Measurements from ENCODE around the gene PCDH10. TPM values are rescaled to one million over a fixed set of nuclear protein-coding genes. Genes with fewer than 3 reads are reported as not detected.

Gene PCDH10
- total RNA-seq, 1 experiment from 2014 or later, result not detected

DNA sequence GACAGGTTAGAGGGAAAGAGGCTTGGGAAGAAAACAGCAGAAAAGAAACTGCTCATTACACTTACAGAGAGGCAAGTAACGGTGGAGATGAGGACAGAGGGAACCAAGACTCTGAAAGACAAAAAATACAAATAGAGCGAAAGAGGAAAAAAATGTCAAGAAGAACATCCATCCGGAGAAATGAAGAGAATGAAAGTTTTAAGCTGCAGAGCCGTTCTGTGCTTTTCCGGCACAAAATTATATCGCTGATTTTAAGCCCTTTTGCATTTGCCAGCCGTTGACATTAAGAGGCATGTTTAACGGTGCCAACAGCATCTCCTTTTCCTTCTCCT, 236 bp downstream of the PCDH10 start:
- H3K36me3 ChIP-seq (ENCODE audit: low read depth), result no peaks in the 10 kb centered on the region
- H3K4me3 ChIP-seq, result no peak overlapping the region
- H3K79me2 ChIP-seq (ENCODE audit: low read depth), result no peaks in the 10 kb centered on the region
- H3K9me2 ChIP-seq (ENCODE audit: insufficient read depth), result no peaks in the 10 kb centered on the region
- H4K20me1 ChIP-seq (ENCODE audit: insufficient read depth), result no peaks in the 10 kb centered on the region
- no peaks in the 10 kb centered on the region for H3K27me3 ChIP-seq (ENCODE audit: insufficient read depth, low read depth)
- no peak overlapping the region for H3K27ac ChIP-seq
- ChIA-PET POLR2A (ENCODE audit: unreplicated experiment) (interaction anchor here (0.5 kb wide), 1 partner anchor 120 kb away, joined by 10 read pairs; no protein-coding TSS in a partner anchor), CTCF (no interaction called here)
- H2AFZ ChIP-seq, result no peak overlapping the region
- no TSS peak for BruUV-seq (replicated peaks)
- no peaks in the 10 kb centered on the region for H3K4me1 ChIP-seq (replicated peaks; ENCODE audit: insufficient read depth)
- intact Hi-C loops (cut with micrococcal nuclease; ENCODE audit: unreplicated experiment), result loop anchor here (5.0 to 10.0 kb wide), 3 partner anchors 335 to 1758 kb away; no protein-coding TSS in a partner anchor
- H3K9me3 ChIP-seq (ENCODE audit: insufficient read depth, low read depth), result no peaks in the 10 kb centered on the region
- no peak for TF ChIP-seq EZH2 (IDR thresholded peaks at IDR 0.05; ENCODE audit: low read depth)
- TF ChIP-seq, protein P1, sequence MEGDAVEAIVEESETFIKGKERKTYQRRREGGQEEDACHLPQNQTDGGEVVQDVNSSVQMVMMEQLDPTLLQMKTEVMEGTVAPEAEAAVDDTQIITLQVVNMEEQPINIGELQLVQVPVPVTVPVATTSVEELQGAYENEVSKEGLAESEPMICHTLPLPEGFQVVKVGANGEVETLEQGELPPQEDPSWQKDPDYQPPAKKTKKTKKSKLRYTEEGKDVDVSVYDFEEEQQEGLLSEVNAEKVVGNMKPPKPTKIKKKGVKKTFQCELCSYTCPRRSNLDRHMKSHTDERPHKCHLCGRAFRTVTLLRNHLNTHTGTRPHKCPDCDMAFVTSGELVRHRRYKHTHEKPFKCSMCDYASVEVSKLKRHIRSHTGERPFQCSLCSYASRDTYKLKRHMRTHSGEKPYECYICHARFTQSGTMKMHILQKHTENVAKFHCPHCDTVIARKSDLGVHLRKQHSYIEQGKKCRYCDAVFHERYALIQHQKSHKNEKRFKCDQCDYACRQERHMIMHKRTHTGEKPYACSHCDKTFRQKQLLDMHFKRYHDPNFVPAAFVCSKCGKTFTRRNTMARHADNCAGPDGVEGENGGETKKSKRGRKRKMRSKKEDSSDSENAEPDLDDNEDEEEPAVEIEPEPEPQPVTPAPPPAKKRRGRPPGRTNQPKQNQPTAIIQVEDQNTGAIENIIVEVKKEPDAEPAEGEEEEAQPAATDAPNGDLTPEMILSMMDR (conservative IDR thresholded peaks at IDR 0.05), result no peak
- no peak overlapping the region for H3K4me2 ChIP-seq
- DNase-seq, result no peak
- H3F3A ChIP-seq (ENCODE audit: insufficient read depth, low read depth), result no peaks in the 10 kb centered on the region

DNA sequence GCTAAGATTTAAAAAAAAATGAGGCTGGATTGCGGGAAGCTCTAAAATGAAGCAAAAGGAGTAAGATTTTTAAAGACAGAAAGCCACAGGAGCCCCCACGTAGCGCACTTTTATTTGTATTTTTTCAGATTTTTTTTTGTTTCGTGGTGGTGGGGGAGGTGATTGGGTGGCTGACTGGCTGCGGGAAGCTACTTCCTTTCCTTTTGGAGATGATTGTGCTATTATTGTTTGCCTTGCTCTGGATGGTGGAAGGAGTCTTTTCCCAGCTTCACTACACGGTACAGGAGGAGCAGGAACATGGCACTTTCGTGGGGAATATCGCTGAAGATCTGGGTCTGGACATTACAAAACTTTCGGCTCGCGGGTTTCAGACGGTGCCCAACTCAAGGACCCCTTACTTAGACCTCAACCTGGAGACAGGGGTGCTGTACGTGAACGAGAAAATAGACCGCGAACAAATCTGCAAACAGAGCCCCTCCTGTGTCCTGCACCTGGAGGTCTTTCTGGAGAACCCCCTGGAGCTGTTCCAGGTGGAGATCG, 908 bp downstream of the PCDH10 start:
- H3K36me3 ChIP-seq (ENCODE audit: low read depth), result no peaks in the 10 kb centered on the region
- H3K9me3 ChIP-seq (ENCODE audit: insufficient read depth, low read depth), result no peaks in the 10 kb centered on the region
- DNase-seq, result no peak
- H2AFZ ChIP-seq, result no peak overlapping the region
- no peaks in the 10 kb centered on the region for H3K9me2 ChIP-seq (ENCODE audit: insufficient read depth)
- H3K79me2 ChIP-seq (ENCODE audit: low read depth), result no peaks in the 10 kb centered on the region
- H3K4me2 ChIP-seq, result no peak overlapping the region
- no peaks in the 10 kb centered on the region for H4K20me1 ChIP-seq (ENCODE audit: insufficient read depth)
- no peak for TF ChIP-seq EZH2 (IDR thresholded peaks at IDR 0.05; ENCODE audit: low read depth)
- TF ChIP-seq, protein P1 (conservative IDR thresholded peaks at IDR 0.05), result no peak
- CTCF ChIA-PET, result no interaction called here
- H3K4me3 ChIP-seq, result no peak overlapping the region
- intact Hi-C loops (cut with micrococcal nuclease; ENCODE audit: unreplicated experiment), result loop anchor here (5.0 to 10.0 kb wide), 3 partner anchors 335 to 1757 kb away; no protein-coding TSS in a partner anchor
- POLR2A ChIA-PET (ENCODE audit: unreplicated experiment), result interaction anchor here (0.5 to 0.6 kb wide), 2 partner anchors 120 to 300 kb away, joined by 3 to 10 read pairs; no protein-coding TSS in a partner anchor
- H3K4me1 ChIP-seq (replicated peaks; ENCODE audit: insufficient read depth), result no peaks in the 10 kb centered on the region
- H3K27ac ChIP-seq, result no peak overlapping the region
- H3K27me3 ChIP-seq (ENCODE audit: insufficient read depth, low read depth), result no peaks in the 10 kb centered on the region
- no peaks in the 10 kb centered on the region for H3F3A ChIP-seq (ENCODE audit: insufficient read depth, low read depth)
- no TSS peak for BruUV-seq (replicated peaks)

DNA sequence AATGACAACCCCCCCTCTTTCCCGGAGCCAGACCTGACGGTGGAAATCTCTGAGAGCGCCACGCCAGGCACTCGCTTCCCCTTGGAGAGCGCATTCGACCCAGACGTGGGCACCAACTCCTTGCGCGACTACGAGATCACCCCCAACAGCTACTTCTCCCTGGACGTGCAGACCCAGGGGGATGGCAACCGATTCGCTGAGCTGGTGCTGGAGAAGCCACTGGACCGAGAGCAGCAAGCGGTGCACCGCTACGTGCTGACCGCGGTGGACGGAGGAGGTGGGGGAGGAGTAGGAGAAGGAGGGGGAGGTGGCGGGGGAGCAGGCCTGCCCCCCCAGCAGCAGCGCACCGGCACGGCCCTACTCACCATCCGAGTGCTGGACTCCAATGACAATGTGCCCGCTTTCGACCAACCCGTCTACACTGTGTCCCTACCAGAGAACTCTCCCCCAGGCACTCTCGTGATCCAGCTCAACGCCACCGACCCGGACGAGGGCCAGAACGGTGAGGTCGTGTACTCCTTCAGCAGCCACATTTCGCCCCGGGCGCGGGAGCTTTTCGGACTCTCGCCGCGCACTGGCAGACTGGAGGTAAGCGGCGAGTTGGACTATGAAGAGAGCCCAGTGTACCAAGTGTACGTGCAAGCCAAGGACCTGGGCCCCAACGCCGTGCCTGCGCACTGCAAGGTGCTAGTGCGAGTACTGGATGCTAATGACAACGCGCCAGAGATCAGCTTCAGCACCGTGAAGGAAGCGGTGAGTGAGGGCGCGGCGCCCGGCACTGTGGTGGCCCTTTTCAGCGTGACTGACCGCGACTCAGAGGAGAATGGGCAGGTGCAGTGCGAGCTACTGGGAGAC, 1.6 kb downstream of the PCDH10 start:
- POLR2A ChIA-PET (ENCODE audit: unreplicated experiment), result no interaction called here
- no peak overlapping the region for H3K4me2 ChIP-seq
- CTCF ChIA-PET, result no interaction called here
- no TSS peak for BruUV-seq (replicated peaks)
- TF ChIP-seq EZH2 (IDR thresholded peaks at IDR 0.05; ENCODE audit: low read depth), result no peak
- TF ChIP-seq, protein P1 (conservative IDR thresholded peaks at IDR 0.05), result no peak
- no peaks in the 10 kb centered on the region for H3K9me2 ChIP-seq (ENCODE audit: insufficient read depth)
- H3F3A ChIP-seq (ENCODE audit: insufficient read depth, low read depth), result no peaks in the 10 kb centered on the region
- no peaks in the 10 kb centered on the region for H3K27me3 ChIP-seq (ENCODE audit: insufficient read depth, low read depth)
- H3K4me3 ChIP-seq, result no peak overlapping the region
- intact Hi-C loops (cut with micrococcal nuclease; ENCODE audit: unreplicated experiment), result no loop called here
- H3K79me2 ChIP-seq (ENCODE audit: low read depth), result no peaks in the 10 kb centered on the region
- no peaks in the 10 kb centered on the region for H3K36me3 ChIP-seq (ENCODE audit: low read depth)
- no peaks in the 10 kb centered on the region for H3K4me1 ChIP-seq (replicated peaks; ENCODE audit: insufficient read depth)
- no peaks in the 10 kb centered on the region for H4K20me1 ChIP-seq (ENCODE audit: insufficient read depth)
- H3K9me3 ChIP-seq (ENCODE audit: insufficient read depth, low read depth), result no peaks in the 10 kb centered on the region
- DNase-seq, result no peak
- H3K27ac ChIP-seq, result no peak overlapping the region
- H2AFZ ChIP-seq, result no peak overlapping the region

Data from PC-9 (cell line).